Fibroblast of pulmonary artery (primary cell): ENCODE data around the gene SLC15A3.
"Not testable (repeated sequence)": the region's sequence is repeated elsewhere in the genome, so short reads cannot be mapped to it uniquely, and the experiment has no call there.

Experiments used
- DNase-seq: peaks from one replicate; pipeline ENCODE4 v3.0.0-alpha.2; 2010; ENCODE audit warnings: low read depth
- H3K4me3 ChIP-seq: replicated peaks from 2 replicates; pipeline ENCODE4 v1.5.1; 2011; ENCODE audit warnings: low read depth, mild to moderate bottlenecking, control low read depth, low read length, moderate library complexity
- CTCF ChIP-seq: IDR thresholded peaks from 2 replicates; pipeline ENCODE4 v1.5.1; 2011; ENCODE audit warnings: mild to moderate bottlenecking, control low read depth, low read length, inconsistent platforms; ENCODE audit errors: missing control alignments

SLC15A3 gene

GRCh38 chr11:60977224-60977623 lies 25.2 kb upstream of the SLC15A3 start:
- no peak for TF ChIP-seq CTCF
- no peak for DNase-seq
- H3K4me3 ChIP-seq: no peak overlapping the region

- H3K4me3 ChIP-seq: no peak overlapping the region
- DNase-seq: no peak
Observed at GRCh38 chr11:60974726-60975125, 22.8 kb upstream of the SLC15A3 start.

DNA sequence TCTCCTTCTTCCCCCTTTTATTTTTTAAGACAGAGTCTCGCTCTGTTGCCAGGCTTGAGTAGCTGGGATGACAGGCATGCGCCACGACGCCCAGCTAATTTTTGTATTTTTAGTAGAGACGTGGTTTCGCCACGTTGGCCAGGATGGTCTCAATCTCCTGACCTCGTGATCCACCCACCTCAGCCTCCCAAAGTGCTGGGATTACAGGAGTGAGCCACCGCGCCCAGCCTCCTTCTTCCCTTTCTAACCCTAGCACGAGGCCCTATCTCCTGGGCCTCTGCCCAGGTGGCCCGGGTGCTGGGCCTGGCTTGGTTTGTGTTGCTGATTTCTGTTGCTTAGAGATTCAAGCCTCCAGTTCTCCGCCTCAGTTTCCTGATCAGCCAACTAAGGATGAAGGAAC lies 22.3 kb upstream of the SLC15A3 start:
- H3K4me3 ChIP-seq, DNase-seq: not testable (repeated sequence)

More at GRCh38 chr11:60974726-60975125, 22.8 kb upstream of the SLC15A3 start:
- no peak for TF ChIP-seq CTCF

DNA sequence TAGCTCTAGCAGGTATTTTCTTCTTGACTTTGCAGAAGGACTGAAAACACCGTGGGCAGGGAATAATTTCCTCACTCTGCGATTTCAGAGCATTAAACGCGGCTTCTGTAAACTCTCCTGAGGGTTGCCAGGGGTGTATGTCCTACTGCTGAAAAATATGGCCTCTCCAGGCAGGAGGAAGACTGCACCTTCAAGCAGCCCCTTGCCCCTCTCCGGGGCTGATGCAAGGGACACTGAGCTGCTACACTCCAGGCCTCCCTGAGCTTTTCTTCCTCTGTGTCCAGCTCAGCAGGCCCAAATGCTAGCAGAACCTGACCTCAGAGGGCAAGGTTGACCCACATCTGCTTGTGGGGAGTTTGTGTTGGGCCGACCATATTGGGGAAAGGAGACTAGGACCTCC lies 21.7 kb upstream of the SLC15A3 start:
- no peak overlapping the region for H3K4me3 ChIP-seq
- TF ChIP-seq CTCF: no peak
- DNase-seq: no peak

GRCh38 chr11:60972182-60973030 lies 20.4 kb upstream of the SLC15A3 start:
- H3K4me3 ChIP-seq: no peak overlapping the region
- TF ChIP-seq CTCF: no peak
- no peak for DNase-seq

DNA sequence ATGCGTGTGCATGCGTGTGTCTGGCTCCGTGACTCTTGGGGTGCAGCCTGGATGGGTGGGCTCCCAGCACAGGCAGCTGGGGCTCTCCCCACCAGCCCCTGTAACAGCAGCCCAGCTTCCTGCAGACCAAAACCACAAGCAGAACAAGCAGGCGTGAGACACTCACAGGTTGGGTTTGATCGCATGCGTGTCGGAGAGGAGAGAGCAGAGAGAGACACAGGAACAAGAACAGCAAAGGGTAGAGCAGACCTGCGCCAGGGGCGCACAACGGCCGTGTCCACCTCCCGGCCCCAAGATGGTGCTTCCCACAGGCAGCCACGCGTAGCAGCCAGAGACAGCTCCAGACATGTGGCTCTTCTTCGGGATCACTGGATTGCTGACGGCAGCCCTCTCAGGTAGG lies 19.5 kb upstream of the SLC15A3 start, which contains the start of gene CD6:
CD6 (plus strand) TSS at position 161 of the 400 bp plus-strand sequence; CDS start at position 347, 186 bp downstream.
- DNase-seq: no peak
- no peak for TF ChIP-seq CTCF
- no peak within 1 kb of the TSS for H3K4me3 ChIP-seq

- TF ChIP-seq CTCF: no peak
- H3K4me3 ChIP-seq: no peak overlapping the region
- DNase-seq: no peak
Observed at GRCh38 chr11:60970890-60971289, 18.9 kb upstream of the SLC15A3 start.
